GM12878 (cell line): ENCODE measurements around the gene ANKRD17. TPM values are rescaled to one million over a fixed set of nuclear protein-coding genes. Genes with fewer than 3 reads are reported as not detected.

ENCODE experiments used
- ATAC-seq: fragments of 200-7000 bp; cut with Tn5 transposase; 3 replicates; pipeline ENCODE4 v1.9.1; 2020; ENCODE audit warnings: mild to moderate bottlenecking, moderate library complexity
- BruUV-seq: library from RNA; stranded (reverse); fragments of 400-500 nt; replicated peaks from 2 replicates; lab custom pipeline; 2021; lab: Mats Ljungman, UMichigan
- CTCF ChIA-PET: fragments of 300-600 bp; sonication (Branson Sonifier 250); formaldehyde crosslinking; extraction: SDS; loops from one replicate; lab custom pipeline; 2021; ENCODE audit warnings: inconsistent platforms; lab: Yijun Ruan, JAX
- POLR2A ChIA-PET: fragments of 350-600 bp; formaldehyde crosslinking; extraction: SDS; loops from one replicate; lab custom pipeline; 2021; ENCODE audit warnings: inconsistent platforms; lab: Charles Lee
- RAD21 ChIA-PET: fragments of 300-600 bp; sonication (Branson Sonifier 250); formaldehyde crosslinking; loops from one replicate; lab custom pipeline; 2023; ENCODE audit warnings: antibody characterized with exemption; ENCODE audit not compliant: unreplicated experiment; lab: Charles Lee
- SMC1A ChIA-PET: fragments of 300-600 bp; sonication (Branson Sonifier 250); formaldehyde crosslinking; loops from one replicate; lab custom pipeline; 2023; ENCODE audit not compliant: unreplicated experiment, uncharacterized antibody; lab: Charles Lee
- DNase-seq: peaks from one replicate; pipeline ENCODE4 v3.0.0-alpha.2; 2011; ENCODE audit warnings: low read depth, low spot score
- FAIRE-seq: peaks from 3 replicates; lab custom pipeline; 2011; peaks lifted over from hg19 to GRCh38; lab: Jason Lieb, UNC
- H2AFZ ChIP-seq: 2 replicates; pipeline ENCODE4 v1.6.0; 2011; ENCODE audit warnings: low read depth, low read length, control low read depth; ENCODE audit not compliant: control insufficient read depth
- H3K27ac ChIP-seq: 2 replicates; pipeline ENCODE4 v1.5.1; 2011; ENCODE audit warnings: control low read depth; ENCODE audit not compliant: control insufficient read depth, insufficient read depth
- H3K27me3 ChIP-seq, 2 experiments: replicated peaks in 1 of 2; 2 replicates each; pipeline versions ENCODE4 v1.6.0 to v1.6.1; 2011; ENCODE audit warnings: low read length in 1 of 2; ENCODE audit not compliant: control insufficient read depth in 2 of 2, insufficient read depth in 2 of 2
- H3K36me3 ChIP-seq, 2 experiments: 2 replicates each; pipeline ENCODE4 v1.5.1; 2011; ENCODE audit warnings: low read length in 1 of 2; ENCODE audit not compliant: control insufficient read depth in 2 of 2, insufficient read depth in 2 of 2
- H3K4me1 ChIP-seq: 2 replicates; pipeline ENCODE4 v1.6.1; 2011; ENCODE audit warnings: mild to moderate bottlenecking, low read length, moderate library complexity, mixed read lengths; ENCODE audit not compliant: control insufficient read depth, insufficient read depth
- H3K4me2 ChIP-seq: 2 replicates; pipeline ENCODE4 v1.6.0; 2011; ENCODE audit warnings: control low read depth; ENCODE audit not compliant: control insufficient read depth, insufficient read depth
- H3K4me3 ChIP-seq: fragments of 200-600 bp; sonication (generic); 2 replicates; pipeline ENCODE4 v1.5.1; 2016
- H3K79me2 ChIP-seq: 2 replicates; pipeline ENCODE4 v1.6.0; 2011; ENCODE audit warnings: low read length; ENCODE audit not compliant: control insufficient read depth, insufficient read depth
- H3K9ac ChIP-seq: 2 replicates; pipeline ENCODE4 v1.8.0; 2011; ENCODE audit warnings: low read length, control low read depth, mixed read lengths; ENCODE audit not compliant: control insufficient read depth, insufficient read depth
- H3K9me3 ChIP-seq: replicated peaks from 3 replicates; pipeline ENCODE4 v1.5.1; 2011; ENCODE audit warnings: mild to moderate bottlenecking, low read length; ENCODE audit not compliant: control insufficient read depth, insufficient read depth
- H4K20me1 ChIP-seq: 2 replicates; pipeline ENCODE4 v1.6.0; 2011; ENCODE audit not compliant: control insufficient read depth, insufficient read depth
- CBX5 ChIP-seq: sonication (generic); IDR thresholded peaks from 2 replicates; pipeline ENCODE4 v1.6.1; 2016; ENCODE audit warnings: low read depth, moderate library complexity, mild to moderate bottlenecking, inconsistent platforms
- CHD2 ChIP-seq: IDR thresholded peaks from 2 replicates; pipeline ENCODE4 v1.6.1; 2011; ENCODE audit warnings: low read depth, low read length, improper control_type of control experiment, borderline replicate concordance
- FOS ChIP-seq: IDR thresholded peaks from 3 replicates; pipeline ENCODE4 v1.6.1; 2011; ENCODE audit warnings: borderline replicate concordance; ENCODE audit not compliant: insufficient read length; ENCODE audit errors: extremely low read depth
- GABPA ChIP-seq: IDR thresholded peaks from 2 replicates; pipeline ENCODE4 v1.6.1; 2014; ENCODE audit warnings: antibody characterized with exemption, low read depth, mild to moderate bottlenecking, inconsistent platforms
- ZNF274 ChIP-seq: IDR thresholded peaks from one replicate; pipeline ENCODE4 v1.8.0; 2011; ENCODE audit not compliant: insufficient read length, insufficient read depth
- WGBS: methylation state at CpG from one replicate; pipeline ENCODE4 v1.1.6; 2016; ENCODE audit warnings: low lambda C conversion rate; ENCODE audit not compliant: insufficient replicate concordance, insufficient coverage; ENCODE audit errors: missing lambda C conversion rate; 5-methylcytosine and 5-hydroxymethylcytosine counted together
- in situ Hi-C: fragments of 300-500 bp; cut with MboI; formaldehyde crosslinking; loops from 9 replicates; pipeline ENCODE4 v1.14.3; 2018; ENCODE audit warnings: mixed read lengths
- intact Hi-C: fragments of 100-400 bp; cut with micrococcal nuclease; formaldehyde crosslinking; loops from one replicate; pipeline ENCODE4 v1.14.2; 2022; ENCODE audit not compliant: unreplicated experiment
- polyA plus RNA-seq, 11 experiments: library from polyadenylated mRNA; depleted of rRNA in 4 of 11; unstranded in 6 of 11; stranded (reverse) in 5 of 11; fragments of >200 nt; fragmentation: Nextera tagmentation in 4 of 11; fragmentation: Illumina TruSeq in 1 of 11; extraction: Ambion mirVana in 4 of 11; extraction: Trizol in 1 of 11; gene quantifications; 1 replicate in 1 of 11; 2 replicates in 10 of 11; pipeline versions ENCODE4 v1.2.1 to v1.2.3, GENCODE V29; 2011 to 2016; ENCODE audit warnings: inconsistent platforms in 2 of 11, missing spikeins in 2 of 11, low read depth in 1 of 11
- total RNA-seq, 4 experiments: library from RNA; depleted of rRNA in 3 of 4; stranded (reverse); fragments of >200 nt in 3 of 4; fragmentation: Illumina TruSeq in 1 of 4; extraction: Trizol in 1 of 4; gene quantifications; 2 replicates each; pipeline versions ENCODE4 v1.2.1 to v1.2.3, GENCODE V29; 2013 to 2021
- TF ChIP-seq, protein P1 (sequence below): fragments of 450-650 bp; IDR thresholded peaks from 2 replicates; pipeline ENCODE4 v1.6.1; 2016; ENCODE audit warnings: mild to moderate bottlenecking

Gene ANKRD17
- total and polyA plus RNA-seq, 10 of the 15 experiments (the other 5 are each of a cell fraction or from before 2014, with no cell fraction given), result 11.7 to 46.5 (median 32.6) TPM

DNA sequence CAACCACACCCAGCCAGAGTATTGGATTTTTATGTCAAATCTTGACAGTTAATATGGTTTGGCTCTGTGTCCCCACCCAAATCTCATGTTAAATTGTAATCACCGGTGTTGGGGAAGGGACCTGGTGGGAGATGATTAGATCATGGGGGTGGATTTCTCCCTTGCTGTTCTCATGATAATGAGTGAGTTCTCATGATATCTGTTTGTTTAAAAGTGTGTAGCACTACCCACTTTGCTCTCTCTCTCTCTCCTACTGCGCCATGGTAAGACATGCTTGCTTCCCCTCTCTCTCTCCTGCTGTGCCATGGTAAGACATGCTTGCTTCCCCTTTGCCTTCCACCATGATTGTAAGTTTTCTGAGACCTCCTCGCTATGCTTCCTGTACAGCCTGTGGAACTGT is 102.2 kb downstream of the ANKRD17 start:
- ChIA-PET CTCF (no interaction called here), SMC1A (no interaction called here), RAD21 (no interaction called here)
- no peak for TF ChIP-seq CBX5
- TF ChIP-seq, protein P1, sequence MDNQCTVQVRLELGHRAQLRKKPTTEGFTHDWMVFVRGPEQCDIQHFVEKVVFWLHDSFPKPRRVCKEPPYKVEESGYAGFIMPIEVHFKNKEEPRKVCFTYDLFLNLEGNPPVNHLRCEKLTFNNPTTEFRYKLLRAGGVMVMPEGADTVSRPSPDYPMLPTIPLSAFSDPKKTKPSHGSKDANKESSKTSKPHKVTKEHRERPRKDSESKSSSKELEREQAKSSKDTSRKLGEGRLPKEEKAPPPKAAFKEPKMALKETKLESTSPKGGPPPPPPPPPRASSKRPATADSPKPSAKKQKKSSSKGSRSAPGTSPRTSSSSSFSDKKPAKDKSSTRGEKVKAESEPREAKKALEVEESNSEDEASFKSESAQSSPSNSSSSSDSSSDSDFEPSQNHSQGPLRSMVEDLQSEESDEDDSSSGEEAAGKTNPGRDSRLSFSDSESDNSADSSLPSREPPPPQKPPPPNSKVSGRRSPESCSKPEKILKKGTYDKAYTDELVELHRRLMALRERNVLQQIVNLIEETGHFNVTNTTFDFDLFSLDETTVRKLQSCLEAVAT, result no peak
- TF ChIP-seq ZNF274, result no peak
- TF ChIP-seq FOS, result no peak
- TF ChIP-seq CHD2, result no peak
- TF ChIP-seq GABPA, result no peak
- TF ChIP-seq, all 136 proteins: peak for 0
- Histone ChIP-seq H2AFZ (no peak overlapping the region), H3K79me2 (no peaks in the 10 kb centered on the region), H3K27me3 (no peaks in the 10 kb centered on the region), H3K9me3 (no peaks in the 10 kb centered on the region), H3K4me3 (no peak overlapping the region), H3K36me3 (peaks cover 2 to 22% of the 10 kb centered on the region in 2 experiments; a peak in 3 of 4 replicates), H3K27ac (no peak overlapping the region), H3K9ac (no peak overlapping the region), H3K4me2 (no peak overlapping the region), H3K4me1 (no peaks in the 10 kb centered on the region), H4K20me1 (no peaks in the 10 kb centered on the region)
- FAIRE-seq (no peak), DNase-seq (no peak), ATAC-seq (no peak)
- no TSS peak for BruUV-seq
- 100% methylated on average over 3 of the region's 3 CpGs for WGBS
- intact Hi-C loops, result no loop called here
- in situ Hi-C loops, result no loop called here
- POLR2A ChIA-PET, result no interaction called here
